SJCRH30 (cell line): ENCODE results near the gene NLRP6. TPM values are rescaled to one million over a fixed set of nuclear protein-coding genes. Genes with fewer than 3 reads are reported as not detected.

Source experiments
- total RNA-seq: library from RNA; depleted of rRNA; stranded (reverse); fragments of >200 nt; shearing (Covaris generic); gene quantifications from 2 replicates; pipeline ENCODE4 v1.2.3, GENCODE V29; 2014; rRNA removed

NLRP6 gene
- total RNA-seq, 1 experiment from 2014 or later: not detected

Other genes with a start within 250 kb of the NLRP6 start
- gene SCGB1C1, start 85.3 kb upstream of the NLRP6 start, total RNA-seq: not detected in 2 replicates
- gene BET1L, start 71.0 kb upstream of the NLRP6 start, total RNA-seq: 20.8 and 22.6 TPM in 2 replicates
- gene RIC8A, start 70.7 kb upstream of the NLRP6 start, total RNA-seq: 98.3 and 106 TPM in 2 replicates
- gene SIRT3, start 42.1 kb upstream of the NLRP6 start, total RNA-seq: 11.0 and 17.2 TPM in 2 replicates
- 127 and 131 TPM in 2 replicates for gene PSMD13, start 41.4 kb upstream of the NLRP6 start, total RNA-seq
- 4.7 and 8.5 TPM in 2 replicates for gene PGGHG, start 10.7 kb downstream of the NLRP6 start, total RNA-seq
- not detected in 2 replicates for gene IFITM5, start 21.1 kb downstream of the NLRP6 start, total RNA-seq
- gene IFITM2, start 29.4 kb downstream of the NLRP6 start, total RNA-seq: 38.4 and 40.0 TPM in 2 replicates
- 4.9 and 7.4 TPM in 2 replicates for gene IFITM1, start 35.6 kb downstream of the NLRP6 start, total RNA-seq
- gene IFITM3, start 42.5 kb downstream of the NLRP6 start, total RNA-seq: 100 and 101 TPM in 2 replicates
- 0.08 TPM in 1 of 2 replicates, not detected in the other for gene B4GALNT4, start 91.1 kb downstream of the NLRP6 start, total RNA-seq
- gene PKP3, start 115.8 kb downstream of the NLRP6 start, total RNA-seq: 0.18 TPM in 1 of 2 replicates, not detected in the other
- not detected in 2 replicates for gene SIGIRR, start 136.6 kb downstream of the NLRP6 start, total RNA-seq
- gene ANO9, start 163.6 kb downstream of the NLRP6 start, total RNA-seq: 0.61 and 0.73 TPM in 2 replicates
- gene PTDSS2, start 171.9 kb downstream of the NLRP6 start, total RNA-seq: 30.9 and 34.4 TPM in 2 replicates
- gene RNH1, start 228.8 kb downstream of the NLRP6 start, total RNA-seq: 82.4 and 84.7 TPM in 2 replicates